ENCODE results near the gene PDLIM7.

The PDLIM7 gene

DNA sequence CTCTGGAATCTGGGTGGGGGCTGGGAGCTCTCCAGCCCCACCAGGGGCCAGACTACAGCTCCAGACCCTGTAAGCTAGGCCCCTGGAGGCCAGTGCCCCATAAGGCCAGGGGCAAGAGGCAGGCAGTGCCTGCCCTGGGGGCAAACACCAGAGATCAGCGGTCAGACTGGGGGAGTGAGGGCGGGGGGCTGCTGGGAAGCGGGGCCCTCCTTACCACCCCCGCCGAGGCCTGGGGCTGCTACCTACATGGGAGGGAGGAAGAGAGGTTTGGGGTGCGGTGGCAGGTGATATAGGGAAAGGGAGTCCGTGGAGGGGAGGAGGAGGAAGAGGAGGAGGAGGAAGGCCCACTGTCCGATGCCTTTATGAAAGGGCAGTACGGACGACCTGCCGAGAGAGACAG lies 38.0 kb downstream of the PDLIM7 start:
- Histone ChIP-seq H3K4me2 (ENCODE audit: low read length, poor library complexity, severe bottlenecking) (no peak overlapping the region), H3K9ac (ENCODE audit: low read length) (no peak overlapping the region), H3K36me3 (ENCODE audit: control insufficient read depth in 1 of 2, insufficient read depth in 2 of 2, low read depth in 1 of 2, low read length in 2 of 2) (peaks cover 62 to 72% of the 10 kb centered on the region in 2 experiments), H2BK15ac (ENCODE audit: low read depth, poor library complexity, severe bottlenecking) (no peak overlapping the region), H2AK5ac (ENCODE audit: low read length, severe bottlenecking) (no peak overlapping the region), H3K18ac (ENCODE audit: low read depth in 1 of 2, low read length in 2 of 2) (no peak overlapping the region), H3K4me3 (ENCODE audit: insufficient read depth in 1 of 2, low read depth in 1 of 2, low read length in 2 of 2) (no peak overlapping the region), H3K9me3 (ENCODE audit: control insufficient read depth, low read length) (no peaks in the 10 kb centered on the region), H2BK5ac (ENCODE audit: low read depth, low read length, poor library complexity, severe bottlenecking) (no peak overlapping the region), H3K4ac (ENCODE audit: low read depth in 1 of 2, low read length in 2 of 2) (no peak overlapping the region), H3K23ac (ENCODE audit: low read length in 2 of 2) (no peak overlapping the region), H2BK12ac (ENCODE audit: low read length in 2 of 2) (no peak overlapping the region), H4K91ac (ENCODE audit: low read length) (no peak overlapping the region), H2BK120ac (ENCODE audit: low read depth, low read length) (no peak overlapping the region), H3K79me1 (replicated peaks; ENCODE audit: low read length, poor library complexity, severe bottlenecking) (peaks cover 8% of the 10 kb centered on the region), H2AFZ (ENCODE audit: low read depth, low read length) (no peak overlapping the region), H3K4me1 (ENCODE audit: control insufficient read depth, insufficient read depth, low read depth, low read length) (peaks cover 31% of the 10 kb centered on the region), H4K8ac (ENCODE audit: low read length) (no peak overlapping the region), H3K14ac (ENCODE audit: low read length in 2 of 2) (no peak overlapping the region), H3K27ac (ENCODE audit: low read length, poor library complexity, severe bottlenecking) (no peak overlapping the region), H3K27me3 (ENCODE audit: control insufficient read depth in 1 of 2, insufficient read depth in 1 of 2, low read length in 2 of 2) (no peaks in the 10 kb centered on the region)
- DNase-seq: no peak
- 90% methylated on average over 11 of the region's 11 CpGs for WGBS

DNA sequence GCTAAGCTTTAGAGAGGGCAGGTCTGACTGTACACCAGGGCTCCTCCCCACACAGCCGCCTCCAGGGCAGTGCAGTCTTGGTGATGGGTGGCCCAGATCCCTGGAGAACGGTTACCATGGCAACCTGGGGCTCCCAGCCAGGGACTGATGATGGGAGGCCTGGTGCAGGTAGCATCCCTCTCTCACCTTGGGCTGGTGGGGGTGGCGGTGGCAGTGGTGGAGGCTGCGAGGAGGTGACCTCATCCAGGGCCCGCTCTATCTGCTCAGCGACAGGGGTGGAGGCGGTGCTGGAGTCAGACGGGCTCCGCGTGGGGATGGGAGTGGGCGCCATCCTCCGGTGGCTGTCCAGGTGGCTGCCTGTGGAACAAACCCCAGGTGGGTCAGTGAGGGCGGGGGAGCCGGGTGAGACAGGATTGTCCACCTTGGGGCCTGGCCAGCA lies 38.5 kb downstream of the PDLIM7 start:
- no peak overlapping the region for H2BK12ac ChIP-seq (ENCODE audit: low read length in 2 of 2)

DNA sequence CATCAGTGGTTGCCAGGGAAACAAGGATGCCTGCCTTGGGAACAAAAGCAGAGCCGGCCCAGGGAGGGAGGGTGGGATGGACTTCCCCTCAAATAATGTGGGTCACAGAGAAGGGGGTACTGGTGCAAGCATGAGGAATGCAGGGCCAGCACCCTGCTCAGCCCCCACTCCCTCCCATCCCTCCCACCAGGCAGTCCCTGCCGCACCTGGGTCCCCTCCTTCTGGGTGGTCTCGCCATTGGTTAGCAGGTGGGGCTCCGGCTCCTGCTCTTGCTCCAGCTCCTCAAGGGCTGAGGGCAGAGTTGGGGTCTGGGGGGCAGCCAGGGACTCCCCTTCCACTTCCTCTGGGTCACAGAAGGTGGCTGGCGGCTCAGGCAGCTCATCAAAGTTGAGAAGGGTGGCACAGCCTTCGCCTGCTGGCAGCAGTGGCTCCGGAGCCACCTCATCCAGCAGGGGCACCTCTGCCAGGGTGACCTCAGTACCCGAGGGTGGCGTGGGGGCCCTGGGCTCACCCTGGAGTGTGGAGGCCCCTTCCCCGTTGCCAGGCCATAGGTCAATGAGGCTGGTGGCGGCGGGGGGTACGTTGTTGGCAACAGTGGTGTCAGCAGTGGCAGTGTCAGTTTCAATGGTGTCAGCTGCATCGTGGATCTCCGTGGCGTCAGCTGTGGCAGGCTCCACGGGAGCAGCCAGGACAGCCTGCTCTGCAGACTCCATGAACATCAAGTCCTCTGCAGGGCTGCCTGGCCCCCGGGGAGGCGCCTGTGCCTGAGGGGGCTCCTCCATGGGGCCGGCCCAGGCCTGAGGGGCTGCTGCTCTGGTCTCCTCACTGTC lies 39.3 kb downstream of the PDLIM7 start:
- H4K8ac ChIP-seq (ENCODE audit: low read length): no peak overlapping the region
- no peak overlapping the region for H3K4me2 ChIP-seq (ENCODE audit: low read length, poor library complexity, severe bottlenecking)
- no peak overlapping the region for H3K4me3 ChIP-seq (ENCODE audit: insufficient read depth in 1 of 2, low read depth in 1 of 2, low read length in 2 of 2)
- no peak overlapping the region for H3K18ac ChIP-seq (ENCODE audit: low read depth in 1 of 2, low read length in 2 of 2)
- no peak overlapping the region for H3K4ac ChIP-seq (ENCODE audit: low read depth in 1 of 2, low read length in 2 of 2)
- H3K36me3 ChIP-seq (ENCODE audit: control insufficient read depth in 1 of 2, insufficient read depth in 2 of 2, low read depth in 1 of 2, low read length in 2 of 2): peaks cover 55 to 68% of the 10 kb centered on the region in 2 experiments
- no peaks in the 10 kb centered on the region for H3K9me3 ChIP-seq (ENCODE audit: control insufficient read depth, low read length)
- H3K79me1 ChIP-seq (replicated peaks; ENCODE audit: low read length, poor library complexity, severe bottlenecking): peaks cover 9% of the 10 kb centered on the region
- H2BK5ac ChIP-seq (ENCODE audit: low read depth, low read length, poor library complexity, severe bottlenecking): no peak overlapping the region
- no peak overlapping the region for H3K9ac ChIP-seq (ENCODE audit: low read length)
- WGBS: 89% methylated on average over 20 of the region's 20 CpGs
- H3K27ac ChIP-seq (ENCODE audit: low read length, poor library complexity, severe bottlenecking): no peak overlapping the region
- H2BK12ac ChIP-seq (ENCODE audit: low read length in 2 of 2): no peak overlapping the region
- no peak overlapping the region for H2AFZ ChIP-seq (ENCODE audit: low read depth, low read length)
- no peak overlapping the region for H3K23ac ChIP-seq (ENCODE audit: low read length in 2 of 2)
- no peak overlapping the region for H4K91ac ChIP-seq (ENCODE audit: low read length)
- no peak overlapping the region for H2BK15ac ChIP-seq (ENCODE audit: low read depth, poor library complexity, severe bottlenecking)
- H3K4me1 ChIP-seq (ENCODE audit: control insufficient read depth, insufficient read depth, low read depth, low read length): peaks cover 37% of the 10 kb centered on the region
- H2AK5ac ChIP-seq (ENCODE audit: low read length, severe bottlenecking): no peak overlapping the region
- no peak for DNase-seq
- H3K27me3 ChIP-seq (ENCODE audit: control insufficient read depth in 1 of 2, insufficient read depth in 1 of 2, low read length in 2 of 2): no peaks in the 10 kb centered on the region
- no peak overlapping the region for H3K14ac ChIP-seq (ENCODE audit: low read length in 2 of 2)
- no peak overlapping the region for H2BK120ac ChIP-seq (ENCODE audit: low read depth, low read length)

More for the DNA sequence above, 38.5 kb downstream of the PDLIM7 start:
- Histone ChIP-seq H3K4me2 (ENCODE audit: low read length, poor library complexity, severe bottlenecking) (no peak overlapping the region), H2AK5ac (ENCODE audit: low read length, severe bottlenecking) (no peak overlapping the region), H3K4ac (ENCODE audit: low read depth in 1 of 2, low read length in 2 of 2) (no peak overlapping the region), H3K27ac (ENCODE audit: low read length, poor library complexity, severe bottlenecking) (no peak overlapping the region), H4K8ac (ENCODE audit: low read length) (no peak overlapping the region), H3K4me3 (ENCODE audit: insufficient read depth in 1 of 2, low read depth in 1 of 2, low read length in 2 of 2) (no peak overlapping the region), H3K36me3 (ENCODE audit: control insufficient read depth in 1 of 2, insufficient read depth in 2 of 2, low read depth in 1 of 2, low read length in 2 of 2) (peaks cover 62 to 72% of the 10 kb centered on the region in 2 experiments), H3K4me1 (ENCODE audit: control insufficient read depth, insufficient read depth, low read depth, low read length) (peaks cover 34% of the 10 kb centered on the region), H2AFZ (ENCODE audit: low read depth, low read length) (no peak overlapping the region), H3K14ac (ENCODE audit: low read length in 2 of 2) (no peak overlapping the region), H2BK5ac (ENCODE audit: low read depth, low read length, poor library complexity, severe bottlenecking) (no peak overlapping the region), H3K23ac (ENCODE audit: low read length in 2 of 2) (no peak overlapping the region), H4K91ac (ENCODE audit: low read length) (no peak overlapping the region), H3K9ac (ENCODE audit: low read length) (no peak overlapping the region), H2BK15ac (ENCODE audit: low read depth, poor library complexity, severe bottlenecking) (no peak overlapping the region), H3K27me3 (ENCODE audit: control insufficient read depth in 1 of 2, insufficient read depth in 1 of 2, low read length in 2 of 2) (no peaks in the 10 kb centered on the region), H2BK120ac (ENCODE audit: low read depth, low read length) (no peak overlapping the region), H3K18ac (ENCODE audit: low read depth in 1 of 2, low read length in 2 of 2) (no peak overlapping the region), H3K79me1 (replicated peaks; ENCODE audit: low read length, poor library complexity, severe bottlenecking) (peaks cover 8% of the 10 kb centered on the region), H3K9me3 (ENCODE audit: control insufficient read depth, low read length) (no peaks in the 10 kb centered on the region)
- 92% methylated on average over 14 of the region's 14 CpGs for WGBS
- peak; percentile 35 for DNase-seq

DNA sequence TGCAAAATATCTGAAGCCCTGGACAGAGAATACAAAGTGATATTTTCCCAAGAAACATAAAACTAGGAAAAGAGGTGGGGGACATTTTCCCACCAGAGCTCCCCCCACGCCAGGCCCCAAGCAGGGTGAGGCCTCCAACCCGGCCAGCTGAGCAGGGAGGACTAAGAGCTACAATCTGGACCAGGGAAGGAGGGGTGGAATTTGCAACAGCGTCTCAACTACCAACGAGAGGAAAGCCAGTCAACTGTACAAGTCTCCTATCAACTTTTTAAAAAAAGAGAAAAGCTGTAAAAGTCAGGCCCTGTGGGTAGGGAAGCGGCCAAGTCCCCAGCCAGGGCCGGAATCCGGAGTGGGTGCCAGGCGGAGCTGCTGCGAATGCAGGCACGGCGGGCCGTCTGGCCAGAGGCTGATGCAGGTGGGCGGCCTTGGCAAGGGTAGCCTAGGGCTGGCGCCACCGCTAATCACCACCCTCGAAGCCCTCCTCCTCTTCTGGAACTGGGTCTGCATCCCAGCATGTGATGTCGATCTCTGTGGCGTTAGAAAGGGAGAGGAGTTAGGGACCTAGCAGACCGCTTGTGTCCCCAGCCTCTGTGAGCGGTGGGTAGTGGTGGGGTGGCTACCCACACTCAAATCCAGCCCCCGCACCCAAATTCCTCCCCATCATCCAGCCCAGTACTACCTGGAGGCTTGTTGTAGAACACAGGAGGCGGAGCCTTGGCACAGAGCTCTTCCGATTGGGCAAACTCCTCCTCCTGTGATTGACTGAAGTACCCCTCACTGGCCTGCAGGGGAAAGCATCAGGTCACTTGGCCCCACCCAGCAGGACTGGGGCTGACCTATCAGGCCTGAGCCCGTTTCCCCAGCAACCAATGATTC lies 40.2 kb downstream of the PDLIM7 start:
- 83% methylated on average over 17 of the region's 24 CpGs for WGBS

More for the DNA sequence above, 40.2 kb downstream of the PDLIM7 start:
- H3K18ac ChIP-seq (ENCODE audit: low read depth in 1 of 2, low read length in 2 of 2): no peak overlapping the region
- H2BK12ac ChIP-seq (ENCODE audit: low read length in 2 of 2): no peak overlapping the region
- DNase-seq: peak; percentile 99
- no peak overlapping the region for H3K23ac ChIP-seq (ENCODE audit: low read length in 2 of 2)
- H2BK5ac ChIP-seq (ENCODE audit: low read depth, low read length, poor library complexity, severe bottlenecking): no peak overlapping the region
- H3K27me3 ChIP-seq (ENCODE audit: control insufficient read depth in 1 of 2, insufficient read depth in 1 of 2, low read length in 2 of 2): no peaks in the 10 kb centered on the region
- H2BK120ac ChIP-seq (ENCODE audit: low read depth, low read length): no peak overlapping the region
- H3K9ac ChIP-seq (ENCODE audit: low read length): peak overlapping the region; percentile 47
- no peak overlapping the region for H4K91ac ChIP-seq (ENCODE audit: low read length)
- no peaks in the 10 kb centered on the region for H3K9me3 ChIP-seq (ENCODE audit: control insufficient read depth, low read length)
- peaks cover 35% of the 10 kb centered on the region for H3K4me1 ChIP-seq (ENCODE audit: control insufficient read depth, insufficient read depth, low read depth, low read length)
- H3K4me2 ChIP-seq (ENCODE audit: low read length, poor library complexity, severe bottlenecking): no peak overlapping the region
- H3K27ac ChIP-seq (ENCODE audit: low read length, poor library complexity, severe bottlenecking): no peak overlapping the region
- H4K8ac ChIP-seq (ENCODE audit: low read length): no peak overlapping the region
- no peak overlapping the region for H2AFZ ChIP-seq (ENCODE audit: low read depth, low read length)
- no peak overlapping the region for H3K4ac ChIP-seq (ENCODE audit: low read depth in 1 of 2, low read length in 2 of 2)
- no peak overlapping the region for H2BK15ac ChIP-seq (ENCODE audit: low read depth, poor library complexity, severe bottlenecking)
- H3K79me1 ChIP-seq (replicated peaks; ENCODE audit: low read length, poor library complexity, severe bottlenecking): peaks cover 14% of the 10 kb centered on the region
- peaks cover 48 to 67% of the 10 kb centered on the region in 2 experiments for H3K36me3 ChIP-seq (ENCODE audit: control insufficient read depth in 1 of 2, insufficient read depth in 2 of 2, low read depth in 1 of 2, low read length in 2 of 2)
- no peak overlapping the region for H3K14ac ChIP-seq (ENCODE audit: low read length in 2 of 2)
- no peak overlapping the region for H3K4me3 ChIP-seq (ENCODE audit: insufficient read depth in 1 of 2, low read depth in 1 of 2, low read length in 2 of 2)
- H2AK5ac ChIP-seq (ENCODE audit: low read length, severe bottlenecking): no peak overlapping the region

All from mesenchymal stem cell (in vitro differentiated cells and primary cell).